ENCODE measurements around the gene CENPO. TPM values are rescaled to one million over a fixed set of nuclear protein-coding genes. Genes with fewer than 3 reads are reported as not detected.

Gene CENPO
- total RNA-seq, 1 donor from 2014 or later: 10.6 TPM

DNA sequence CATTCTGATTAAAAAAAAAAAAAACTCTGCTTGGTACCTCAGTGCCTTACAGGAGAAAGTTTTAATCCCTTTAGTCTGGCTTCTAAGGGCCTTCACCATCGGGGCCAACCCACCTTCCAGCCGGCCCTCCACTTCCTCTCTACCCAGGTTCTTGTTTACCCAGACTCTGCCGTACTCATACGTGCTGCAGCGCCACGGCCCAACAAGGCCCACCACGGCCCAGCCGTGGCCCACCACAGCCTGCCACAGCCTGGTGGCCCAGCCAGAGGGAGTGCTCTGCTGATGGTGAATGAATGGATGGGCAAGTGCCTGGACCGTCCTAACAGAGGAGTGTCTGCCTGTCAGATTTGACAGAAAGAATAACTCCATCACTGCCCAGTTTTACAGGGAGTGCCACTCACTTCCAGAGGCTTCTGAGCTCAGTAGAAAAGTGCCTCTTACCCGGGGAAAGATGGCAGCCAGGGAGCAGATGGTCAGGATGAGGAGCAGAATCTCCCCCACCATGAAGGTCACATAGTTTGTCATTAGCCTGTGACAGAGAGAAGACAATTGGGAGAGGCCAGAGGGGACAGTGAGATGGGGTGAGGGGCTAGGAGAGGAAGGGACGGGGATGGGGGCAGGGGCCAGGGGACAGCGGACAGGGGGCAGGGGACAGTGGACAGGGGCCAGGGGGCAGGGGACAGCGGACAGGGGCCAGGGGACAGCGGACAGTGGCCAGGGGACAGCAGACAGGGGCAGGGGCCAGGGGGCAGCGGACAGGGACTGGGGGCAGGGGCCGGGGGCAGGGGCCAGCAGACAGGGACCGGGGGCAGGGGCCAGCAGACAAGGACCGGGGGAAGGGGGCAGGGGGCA lies 38.2 kb downstream of the CENPO start:
- H3K36me3 Mint-ChIP-seq (ENCODE audit: low read depth): peaks cover 20% of the 10 kb centered on the region
- H3K27me3 Mint-ChIP-seq (ENCODE audit: low read depth): no peaks in the 10 kb centered on the region
- peak; percentile 85 for DNase-seq (ENCODE audit: low spot score)
- H3K4me3 Mint-ChIP-seq (ENCODE audit: unreplicated experiment): no peak overlapping the region
- TF ChIP-seq, protein P1, sequence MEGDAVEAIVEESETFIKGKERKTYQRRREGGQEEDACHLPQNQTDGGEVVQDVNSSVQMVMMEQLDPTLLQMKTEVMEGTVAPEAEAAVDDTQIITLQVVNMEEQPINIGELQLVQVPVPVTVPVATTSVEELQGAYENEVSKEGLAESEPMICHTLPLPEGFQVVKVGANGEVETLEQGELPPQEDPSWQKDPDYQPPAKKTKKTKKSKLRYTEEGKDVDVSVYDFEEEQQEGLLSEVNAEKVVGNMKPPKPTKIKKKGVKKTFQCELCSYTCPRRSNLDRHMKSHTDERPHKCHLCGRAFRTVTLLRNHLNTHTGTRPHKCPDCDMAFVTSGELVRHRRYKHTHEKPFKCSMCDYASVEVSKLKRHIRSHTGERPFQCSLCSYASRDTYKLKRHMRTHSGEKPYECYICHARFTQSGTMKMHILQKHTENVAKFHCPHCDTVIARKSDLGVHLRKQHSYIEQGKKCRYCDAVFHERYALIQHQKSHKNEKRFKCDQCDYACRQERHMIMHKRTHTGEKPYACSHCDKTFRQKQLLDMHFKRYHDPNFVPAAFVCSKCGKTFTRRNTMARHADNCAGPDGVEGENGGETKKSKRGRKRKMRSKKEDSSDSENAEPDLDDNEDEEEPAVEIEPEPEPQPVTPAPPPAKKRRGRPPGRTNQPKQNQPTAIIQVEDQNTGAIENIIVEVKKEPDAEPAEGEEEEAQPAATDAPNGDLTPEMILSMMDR (IDR thresholded peaks at IDR 0.05): no peak
- no peaks in the 10 kb centered on the region for H3K9me3 Mint-ChIP-seq (ENCODE audit: low read depth)
- H3K27ac Mint-ChIP-seq (ENCODE audit: unreplicated experiment): no peak overlapping the region
- peaks cover 11% of the 10 kb centered on the region for H3K4me1 Mint-ChIP-seq (ENCODE audit: low read depth)

DNA sequence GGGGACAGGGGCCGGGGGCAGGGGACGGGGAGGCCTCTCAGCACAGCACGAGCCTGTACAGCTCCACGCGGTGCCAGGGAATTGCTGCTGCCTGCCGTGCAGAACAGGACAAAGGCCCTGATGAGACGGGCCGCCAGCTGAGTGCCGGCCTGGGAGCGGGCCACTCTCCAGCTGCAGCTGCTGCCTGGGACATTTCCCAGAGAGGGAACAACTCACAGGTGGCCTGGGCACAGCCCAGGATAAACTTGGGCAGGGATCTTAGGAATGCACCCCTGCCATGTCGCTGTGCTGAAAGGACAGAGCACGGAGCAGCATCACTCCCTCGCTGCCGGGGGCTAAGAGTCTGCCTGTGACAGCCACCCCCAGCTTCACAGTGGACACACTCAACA lies 38.8 kb downstream of the CENPO start:
- Mint-ChIP-seq H3K27ac (ENCODE audit: unreplicated experiment) (no peak overlapping the region), H3K4me3 (ENCODE audit: unreplicated experiment) (no peak overlapping the region), H3K27me3 (ENCODE audit: low read depth) (no peaks in the 10 kb centered on the region), H3K9me3 (ENCODE audit: low read depth) (no peaks in the 10 kb centered on the region), H3K36me3 (ENCODE audit: low read depth) (peaks cover 22% of the 10 kb centered on the region), H3K4me1 (ENCODE audit: low read depth) (peaks cover 10% of the 10 kb centered on the region)
- peak; percentile 81 for DNase-seq (ENCODE audit: low spot score)
- TF ChIP-seq, protein P1 (IDR thresholded peaks at IDR 0.05): no peak

DNA sequence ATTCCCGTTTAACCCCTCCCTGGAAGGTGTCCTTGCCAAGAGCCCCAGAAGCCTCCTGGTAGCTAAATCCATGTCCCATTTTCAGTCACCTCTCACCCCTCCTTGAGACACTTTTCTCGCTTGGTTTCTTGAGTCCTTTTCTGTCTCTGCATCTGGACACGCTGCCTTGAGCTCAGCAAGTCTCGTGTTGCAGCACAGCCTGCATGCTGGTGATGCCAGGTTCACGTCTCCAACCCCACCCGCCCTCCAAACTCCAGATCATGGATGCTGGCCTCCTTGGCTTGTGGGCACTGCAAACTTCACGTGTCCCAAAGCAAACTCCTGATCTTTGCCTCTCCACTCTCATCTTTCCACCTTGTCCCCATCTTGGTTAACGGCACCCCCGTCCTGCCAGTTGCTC lies 39.3 kb downstream of the CENPO start:
- H3K4me1 Mint-ChIP-seq (ENCODE audit: low read depth): peaks cover 5% of the 10 kb centered on the region
- H3K27ac Mint-ChIP-seq (ENCODE audit: unreplicated experiment): no peak overlapping the region
- H3K4me3 Mint-ChIP-seq (ENCODE audit: unreplicated experiment): no peak overlapping the region
- H3K9me3 Mint-ChIP-seq (ENCODE audit: low read depth): no peaks in the 10 kb centered on the region
- no peaks in the 10 kb centered on the region for H3K27me3 Mint-ChIP-seq (ENCODE audit: low read depth)
- TF ChIP-seq, protein P1 (IDR thresholded peaks at IDR 0.05): no peak
- DNase-seq (ENCODE audit: low spot score): peak; percentile 46
- H3K36me3 Mint-ChIP-seq (ENCODE audit: low read depth): peaks cover 25% of the 10 kb centered on the region

DNA sequence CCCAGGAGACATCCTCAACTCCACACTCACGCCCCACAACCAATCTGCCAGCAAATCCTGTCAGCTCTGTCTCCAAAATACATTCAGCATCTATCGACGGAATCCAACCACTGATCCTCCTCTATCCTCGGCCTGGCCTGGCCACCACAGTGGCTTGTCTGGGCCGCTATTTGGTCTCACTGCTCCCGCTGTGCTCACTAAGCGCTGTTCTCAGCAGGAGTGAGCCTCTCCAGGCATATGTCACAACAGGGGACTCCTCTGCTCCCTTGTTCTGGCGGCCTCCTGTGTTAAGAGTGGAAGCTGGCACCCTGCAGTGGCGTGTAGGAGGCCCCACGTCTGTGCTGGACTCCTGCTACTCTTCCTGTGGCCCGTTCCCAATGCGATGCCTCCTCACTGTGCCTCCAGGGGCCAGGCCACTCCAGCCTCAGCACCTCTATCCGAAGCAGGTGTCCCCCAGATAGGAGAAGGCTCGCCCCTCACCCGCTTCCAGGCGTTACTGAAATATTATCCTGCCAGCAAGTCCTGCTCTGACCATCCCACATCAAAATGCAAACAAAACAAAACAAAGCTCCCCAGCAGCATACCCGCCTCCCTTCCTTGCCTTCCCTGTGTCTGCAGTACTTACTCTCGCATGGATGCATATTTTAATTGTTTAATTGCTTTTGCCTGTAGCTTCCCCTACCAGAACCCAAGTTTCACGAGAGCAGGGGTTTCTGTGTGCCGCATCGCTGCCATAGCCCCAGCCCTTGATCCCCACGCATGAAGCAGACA lies 39.9 kb downstream of the CENPO start:
- H3K4me3 Mint-ChIP-seq (ENCODE audit: unreplicated experiment): no peak overlapping the region
- H3K27me3 Mint-ChIP-seq (ENCODE audit: low read depth): no peaks in the 10 kb centered on the region
- peaks cover 2% of the 10 kb centered on the region for H3K4me1 Mint-ChIP-seq (ENCODE audit: low read depth)
- no peaks in the 10 kb centered on the region for H3K9me3 Mint-ChIP-seq (ENCODE audit: low read depth)
- TF ChIP-seq, protein P1 (IDR thresholded peaks at IDR 0.05): no peak
- no peak overlapping the region for H3K27ac Mint-ChIP-seq (ENCODE audit: unreplicated experiment)
- DNase-seq (ENCODE audit: low spot score): peak; percentile 77
- H3K36me3 Mint-ChIP-seq (ENCODE audit: low read depth): peaks cover 25% of the 10 kb centered on the region
